ENCODE measurements around the gene YY1.

GRCh38 chr14:100282083-100282350, 43.1 kb downstream of the YY1 start:
- TF ChIP-seq CTCF (IDR thresholded peaks at IDR 0.05; ENCODE audit: borderline replicate concordance, extremely low read depth, low read length, poor library complexity, severe bottlenecking) (no peak), EZH2 (IDR thresholded peaks at IDR 0.05; ENCODE audit: borderline replicate concordance, low read depth, low read length, severe bottlenecking) (no peak)
